Hepatocyte (in vitro differentiated cells): ENCODE results near the gene TCF7L2. TPM values are rescaled to one million over a fixed set of nuclear protein-coding genes. Genes with fewer than 3 reads are reported as not detected.

Experiments used
- DNase-seq: peaks from one replicate; pipeline ENCODE4 v3.0.0-alpha.2; 2016; ENCODE audit warnings: low spot score
- H2AFZ ChIP-seq: fragments of 200-600 bp; sonication (generic); 2 replicates; pipeline ENCODE4 v1.6.0; 2016; ENCODE audit warnings: antibody characterized with exemption, mild to moderate bottlenecking
- H3K27ac ChIP-seq: fragments of 200-600 bp; sonication (generic); 2 replicates; pipeline ENCODE4 v1.5.1; 2016; ENCODE audit warnings: mild to moderate bottlenecking
- H3K27me3 ChIP-seq: fragments of 200-600 bp; sonication (generic); 2 replicates; pipeline ENCODE4 v1.6.1; 2016
- H3K36me3 ChIP-seq: fragments of 200-600 bp; sonication (generic); replicated peaks from 2 replicates; pipeline ENCODE4 v1.5.1; 2016; ENCODE audit warnings: low read depth; ENCODE audit not compliant: insufficient read depth
- H3K4me1 ChIP-seq: fragments of 200-600 bp; sonication (generic); 2 replicates; pipeline ENCODE4 v1.5.1; 2016; ENCODE audit warnings: mild to moderate bottlenecking, moderate library complexity; ENCODE audit not compliant: insufficient read depth
- H3K4me2 ChIP-seq: fragments of 200-600 bp; sonication (generic); 2 replicates; pipeline ENCODE4 v1.6.0; 2016
- H3K4me3 ChIP-seq: fragments of 200-600 bp; sonication (generic); 2 replicates; pipeline ENCODE4 v1.5.1; 2016; ENCODE audit warnings: mild to moderate bottlenecking
- H3K79me2 ChIP-seq: fragments of 200-600 bp; sonication (generic); 2 replicates; pipeline ENCODE4 v1.6.0; 2017; ENCODE audit warnings: mild to moderate bottlenecking
- H3K9me2 ChIP-seq: fragments of 200-600 bp; sonication (generic); replicated peaks from 2 replicates; pipeline ENCODE4 v1.6.0; 2017; ENCODE audit warnings: mild to moderate bottlenecking; ENCODE audit not compliant: insufficient read depth
- H3K9me3 ChIP-seq: fragments of 200-600 bp; sonication (generic); 2 replicates; pipeline ENCODE4 v1.5.1; 2016; ENCODE audit warnings: low read depth, mild to moderate bottlenecking
- H4K20me1 ChIP-seq: fragments of 200-600 bp; sonication (generic); 2 replicates; pipeline ENCODE4 v1.6.0; 2016; ENCODE audit warnings: mild to moderate bottlenecking; ENCODE audit not compliant: insufficient read depth, poor library complexity, severe bottlenecking
- EZH2 ChIP-seq: fragments of 200-600 bp; sonication (generic); IDR thresholded peaks from 2 replicates; pipeline ENCODE4 v1.6.1; 2016; ENCODE audit warnings: antibody characterized with exemption, mild to moderate bottlenecking, borderline replicate concordance
- EZH2phosphoT487 ChIP-seq: fragments of 200-600 bp; sonication (generic); IDR thresholded peaks from one replicate; pipeline ENCODE4 v1.6.1; 2018; ENCODE audit warnings: antibody characterized with exemption, mild to moderate bottlenecking, low read depth, moderate library complexity; ENCODE audit not compliant: unreplicated experiment, severe bottlenecking
- WGBS: methylation state at CpG from one replicate; pipeline ENCODE4 v1.1.6; 2016; ENCODE audit warnings: low lambda C conversion rate; ENCODE audit errors: missing lambda C conversion rate; 5-methylcytosine and 5-hydroxymethylcytosine counted together
- polyA plus RNA-seq: library from polyadenylated mRNA; unstranded; fragments of >200 nt; fragmentation: Nextera tagmentation; extraction: Ambion mirVana; gene quantifications from 2 replicates; pipeline ENCODE4 v1.2.1, GENCODE V29; 2016
- total RNA-seq: library from RNA; depleted of rRNA; stranded (reverse); fragments of >200 nt; gene quantifications from 2 replicates; pipeline ENCODE4 v1.2.3, GENCODE V29; 2014
- TF ChIP-seq, protein P1 (sequence below): fragments of 200-600 bp; sonication (generic); IDR thresholded peaks from 2 replicates; pipeline ENCODE4 v1.5.1; 2016; ENCODE audit warnings: antibody characterized with exemption, mild to moderate bottlenecking; ENCODE audit not compliant: poor library complexity

Gene TCF7L2
- total and polyA plus RNA-seq, 2 experiments from 2014 or later = 14.8 to 28.8 TPM

DNA sequence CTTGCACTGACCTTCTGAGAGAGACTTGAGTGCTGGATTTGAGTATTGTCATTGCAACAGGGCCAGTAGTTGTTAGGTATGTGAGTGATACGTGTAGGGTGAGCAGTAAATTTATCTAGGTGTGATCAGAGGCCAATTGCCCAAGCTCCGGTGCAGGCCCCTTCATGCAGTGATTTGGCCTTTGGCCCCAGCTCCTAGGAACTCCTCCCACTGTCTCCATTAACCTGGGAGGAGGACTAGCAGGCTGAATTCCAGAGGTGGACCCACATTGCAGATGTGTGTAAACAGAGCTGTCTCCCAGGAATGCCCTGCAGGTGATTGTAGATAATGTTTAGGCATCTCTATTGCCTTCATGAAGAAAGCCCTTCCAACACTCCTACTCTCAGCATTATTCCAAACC is 19.5 kb downstream of the TCF7L2 start:
- Histone ChIP-seq H3K4me3 (no peak overlapping the region), H3K36me3 (peaks cover 6% of the 10 kb centered on the region), H2AFZ (no peak overlapping the region), H4K20me1 (peaks cover 62% of the 10 kb centered on the region), H3K9me2 (no peaks in the 10 kb centered on the region), H3K27me3 (no peaks in the 10 kb centered on the region), H3K9me3 (peaks cover 7% of the 10 kb centered on the region), H3K27ac (peak overlapping the region; percentile 41), H3K4me2 (no peak overlapping the region), H3K79me2 (peaks cover 100% of the 10 kb centered on the region), H3K4me1 (peaks cover 10% of the 10 kb centered on the region)
- peak; percentile 33 for DNase-seq
- WGBS = 37% methylated on average over 2 of the region's 2 CpGs
- TF ChIP-seq EZH2phosphoT487 = no peak

GRCh38 chr10:112970021-112970420 is 20.0 kb downstream of the TCF7L2 start:
- DNase-seq = no peak
- TF ChIP-seq, protein P1, sequence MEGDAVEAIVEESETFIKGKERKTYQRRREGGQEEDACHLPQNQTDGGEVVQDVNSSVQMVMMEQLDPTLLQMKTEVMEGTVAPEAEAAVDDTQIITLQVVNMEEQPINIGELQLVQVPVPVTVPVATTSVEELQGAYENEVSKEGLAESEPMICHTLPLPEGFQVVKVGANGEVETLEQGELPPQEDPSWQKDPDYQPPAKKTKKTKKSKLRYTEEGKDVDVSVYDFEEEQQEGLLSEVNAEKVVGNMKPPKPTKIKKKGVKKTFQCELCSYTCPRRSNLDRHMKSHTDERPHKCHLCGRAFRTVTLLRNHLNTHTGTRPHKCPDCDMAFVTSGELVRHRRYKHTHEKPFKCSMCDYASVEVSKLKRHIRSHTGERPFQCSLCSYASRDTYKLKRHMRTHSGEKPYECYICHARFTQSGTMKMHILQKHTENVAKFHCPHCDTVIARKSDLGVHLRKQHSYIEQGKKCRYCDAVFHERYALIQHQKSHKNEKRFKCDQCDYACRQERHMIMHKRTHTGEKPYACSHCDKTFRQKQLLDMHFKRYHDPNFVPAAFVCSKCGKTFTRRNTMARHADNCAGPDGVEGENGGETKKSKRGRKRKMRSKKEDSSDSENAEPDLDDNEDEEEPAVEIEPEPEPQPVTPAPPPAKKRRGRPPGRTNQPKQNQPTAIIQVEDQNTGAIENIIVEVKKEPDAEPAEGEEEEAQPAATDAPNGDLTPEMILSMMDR = no peak
- TF ChIP-seq EZH2phosphoT487 (no peak), EZH2 (no peak)
- H3K79me2 ChIP-seq = peaks cover 100% of the 10 kb centered on the region
- H3K27me3 ChIP-seq = no peaks in the 10 kb centered on the region
- peaks cover 7% of the 10 kb centered on the region for H3K9me3 ChIP-seq
- peaks cover 6% of the 10 kb centered on the region for H3K36me3 ChIP-seq
- WGBS = 83% methylated on average over 4 of the region's 4 CpGs
- no peak overlapping the region for H3K4me3 ChIP-seq
- H3K4me2 ChIP-seq = no peak overlapping the region
- H4K20me1 ChIP-seq = peaks cover 62% of the 10 kb centered on the region
- H3K4me1 ChIP-seq = peaks cover 7% of the 10 kb centered on the region
- no peak overlapping the region for H2AFZ ChIP-seq
- no peak overlapping the region for H3K27ac ChIP-seq
- no peaks in the 10 kb centered on the region for H3K9me2 ChIP-seq

- peaks cover 100% of the 10 kb centered on the region for H3K79me2 ChIP-seq
- peaks cover 66% of the 10 kb centered on the region for H4K20me1 ChIP-seq
- no peak overlapping the region for H3K4me2 ChIP-seq
- H3K36me3 ChIP-seq = peaks cover 6% of the 10 kb centered on the region
- peaks cover 7% of the 10 kb centered on the region for H3K9me3 ChIP-seq
- no peaks in the 10 kb centered on the region for H3K9me2 ChIP-seq
- 99% methylated on average over 5 of the region's 5 CpGs for WGBS
- TF ChIP-seq, protein P1 = no peak
- TF ChIP-seq EZH2phosphoT487 (no peak), EZH2 (no peak)
- H3K4me1 ChIP-seq = no peaks in the 10 kb centered on the region
- no peak overlapping the region for H3K4me3 ChIP-seq
- no peak for DNase-seq
- no peaks in the 10 kb centered on the region for H3K27me3 ChIP-seq
- no peak overlapping the region for H2AFZ ChIP-seq
- H3K27ac ChIP-seq = no peak overlapping the region
Observed at GRCh38 chr10:112972606-112973005, 22.6 kb downstream of the TCF7L2 start.

DNA sequence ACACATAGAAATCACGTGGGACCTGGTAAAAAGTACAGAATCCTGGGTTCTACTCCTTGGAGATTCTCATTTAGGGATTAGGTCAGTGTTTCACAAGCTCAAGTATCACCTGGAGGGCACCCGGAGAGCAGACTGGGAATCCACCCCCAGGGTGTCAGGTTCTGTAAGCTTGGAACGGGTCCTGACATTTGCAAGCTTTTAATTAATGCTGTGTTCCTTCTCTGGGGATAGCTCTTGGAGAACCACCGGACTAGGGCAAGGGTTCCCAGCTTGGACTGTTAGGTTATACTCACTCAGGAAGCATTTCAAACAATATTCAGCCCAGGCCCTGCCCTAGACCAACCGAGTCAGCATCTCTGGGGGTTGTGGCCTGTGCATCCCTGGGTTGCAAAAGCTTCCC is 23.0 kb downstream of the TCF7L2 start:
- Histone ChIP-seq H3K9me3 (peaks cover 7% of the 10 kb centered on the region), H3K27me3 (no peaks in the 10 kb centered on the region), H2AFZ (no peak overlapping the region), H3K4me3 (no peak overlapping the region), H3K36me3 (peaks cover 6% of the 10 kb centered on the region), H3K4me2 (no peak overlapping the region), H3K9me2 (no peaks in the 10 kb centered on the region), H3K27ac (no peak overlapping the region), H3K4me1 (no peaks in the 10 kb centered on the region), H3K79me2 (peaks cover 100% of the 10 kb centered on the region), H4K20me1 (peaks cover 69% of the 10 kb centered on the region)
- WGBS = 86% methylated on average over 5 of the region's 5 CpGs
- no peak for DNase-seq
- no peak for TF ChIP-seq EZH2
- no peak for TF ChIP-seq EZH2phosphoT487
- TF ChIP-seq, protein P1 = no peak
